ENCODE data around the gene ZWILCH. TPM values are rescaled to one million over a fixed set of nuclear protein-coding genes. Genes with fewer than 3 reads are reported as not detected.

Gene ZWILCH
- polyA plus RNA-seq, 1 experiment = 18.1 TPM

- no peak for DNase-seq (ENCODE audit: low read depth, low spot score)
- Histone ChIP-seq H3K27ac (ENCODE audit: low read depth, low read length) (no peak overlapping the region), H3K27me3 (ENCODE audit: control insufficient read depth, insufficient read depth, low read length) (peaks cover 30% of the 10 kb centered on the region), H3K4me3 (ENCODE audit: low read depth, low read length) (no peak overlapping the region), H3K9me3 (ENCODE audit: control insufficient read depth, insufficient read depth, low read length) (no peaks in the 10 kb centered on the region)
- TF ChIP-seq CTCF (IDR thresholded peaks at IDR 0.05; ENCODE audit: low read depth, low read length) = no peak
- ChIA-PET CTCF (interaction anchor here (1.1 kb wide), 1 partner anchor 23 kb away, joined by 4 read pairs; no protein-coding TSS in a partner anchor), POLR2A (no interaction called here)
Measured at GRCh38 chr15:66590435-66590834, 85.3 kb downstream of the ZWILCH start.

GRCh38 chr15:66591322-66591862 is 86.3 kb downstream of the ZWILCH start:
- no peak for DNase-seq (ENCODE audit: low read depth, low spot score)
- no peaks in the 10 kb centered on the region for H3K9me3 ChIP-seq (ENCODE audit: control insufficient read depth, insufficient read depth, low read length)
- no peak for TF ChIP-seq CTCF (IDR thresholded peaks at IDR 0.05; ENCODE audit: low read depth, low read length)
- no peak overlapping the region for H3K4me3 ChIP-seq (ENCODE audit: low read depth, low read length)
- POLR2A ChIA-PET = no interaction called here
- H3K27me3 ChIP-seq (ENCODE audit: control insufficient read depth, insufficient read depth, low read length) = peaks cover 23% of the 10 kb centered on the region
- CTCF ChIA-PET = no interaction called here
- H3K27ac ChIP-seq (ENCODE audit: low read depth, low read length) = no peak overlapping the region

GRCh38 chr15:66592505-66593218 is 87.5 kb downstream of the ZWILCH start:
- CTCF ChIA-PET = interaction anchor here (1.2 kb wide), 1 partner anchor 11 kb away, joined by 5 read pairs; no protein-coding TSS in a partner anchor
- H3K27me3 ChIP-seq (ENCODE audit: control insufficient read depth, insufficient read depth, low read length) = peaks cover 23% of the 10 kb centered on the region
- no peak overlapping the region for H3K27ac ChIP-seq (ENCODE audit: low read depth, low read length)
- H3K4me3 ChIP-seq (ENCODE audit: low read depth, low read length) = no peak overlapping the region
- POLR2A ChIA-PET = no interaction called here
- H3K9me3 ChIP-seq (ENCODE audit: control insufficient read depth, insufficient read depth, low read length) = no peaks in the 10 kb centered on the region
- DNase-seq (ENCODE audit: low read depth, low spot score) = no peak
- TF ChIP-seq CTCF (IDR thresholded peaks at IDR 0.05; ENCODE audit: low read depth, low read length) = no peak

GRCh38 chr15:66593219-66593780 is 88.2 kb downstream of the ZWILCH start:
- Histone ChIP-seq H3K4me3 (ENCODE audit: low read depth, low read length) (no peak overlapping the region), H3K27ac (ENCODE audit: low read depth, low read length) (no peak overlapping the region), H3K9me3 (ENCODE audit: control insufficient read depth, insufficient read depth, low read length) (no peaks in the 10 kb centered on the region), H3K27me3 (ENCODE audit: control insufficient read depth, insufficient read depth, low read length) (peaks cover 18% of the 10 kb centered on the region)
- TF ChIP-seq CTCF (IDR thresholded peaks at IDR 0.05; ENCODE audit: low read depth, low read length) = no peak
- ChIA-PET CTCF (interaction anchor here (1.2 kb wide), 2 partner anchors 10 to 26 kb away, joined by 3 to 5 read pairs; no protein-coding TSS in a partner anchor), POLR2A (no interaction called here)
- no peak for DNase-seq (ENCODE audit: low read depth, low spot score)

GRCh38 chr15:66594344-66594743 is 89.2 kb downstream of the ZWILCH start:
- no peak overlapping the region for H3K4me3 ChIP-seq (ENCODE audit: low read depth, low read length)
- no peaks in the 10 kb centered on the region for H3K9me3 ChIP-seq (ENCODE audit: control insufficient read depth, insufficient read depth, low read length)
- peaks cover 9% of the 10 kb centered on the region for H3K27me3 ChIP-seq (ENCODE audit: control insufficient read depth, insufficient read depth, low read length)
- POLR2A ChIA-PET = no interaction called here
- no peak for TF ChIP-seq CTCF (IDR thresholded peaks at IDR 0.05; ENCODE audit: low read depth, low read length)
- DNase-seq (ENCODE audit: low read depth, low spot score) = no peak
- CTCF ChIA-PET = interaction anchor here (1.2 kb wide), 1 partner anchor 24 kb away, joined by 3 read pairs; no protein-coding TSS in a partner anchor
- no peak overlapping the region for H3K27ac ChIP-seq (ENCODE audit: low read depth, low read length)
